ENCODE results near the gene RASSF5. TPM values are rescaled to one million over a fixed set of nuclear protein-coding genes. Genes with fewer than 3 reads are reported as not detected.

The RASSF5 gene
- total RNA-seq, 1 donor from 2014 or later: 5.3 TPM

GRCh38 chr1:206635080-206635977, 128.0 kb downstream of the RASSF5 start, which contains the start of gene DYRK3:
Gene DYRK3 (plus strand): TSS chr1:206635536. CDS start chr1:206635704, 168 bp downstream.
- peak; percentile 96 for DNase-seq (ENCODE audit: missing footprints)
- ATAC-seq: peak; percentile 99
- intact Hi-C loops (cut with DNase I): loop anchor here (2.0 to 10.0 kb wide), 5 partner anchors 17 to 349 kb away; no protein-coding TSS in a partner anchor

GRCh38 chr1:206635978-206636345, 128.6 kb downstream of the RASSF5 start:
- DNase-seq (ENCODE audit: missing footprints): no peak
- intact Hi-C loops (cut with DNase I): loop anchor here (2.0 to 10.0 kb wide), 5 partner anchors 17 to 349 kb away; no protein-coding TSS in a partner anchor
- ATAC-seq: no peak

GRCh38 chr1:206636671-206637070, 129.3 kb downstream of the RASSF5 start:
- no peak for ATAC-seq
- intact Hi-C loops (cut with DNase I): loop anchor here (10.0 kb wide), 1 partner anchor 348 kb away; no protein-coding TSS in a partner anchor

GRCh38 chr1:206637605-206638004, 130.3 kb downstream of the RASSF5 start:
- DNase-seq (ENCODE audit: missing footprints): no peak
- intact Hi-C loops (cut with DNase I): loop anchor here (10.0 kb wide), 1 partner anchor 347 kb away; no protein-coding TSS in a partner anchor
- ATAC-seq: no peak

More at GRCh38 chr1:206636671-206637070, 129.3 kb downstream of the RASSF5 start:
- DNase-seq (ENCODE audit: missing footprints): no peak

Small RNAs within 50 kb of the gene (microRNA-seq; reads per million reads assigned to microRNA genes)
- not detected for gene MIR6769B

Other genes with a start within 250 kb of the RASSF5 start
- 0.62 TPM for gene IKBKE, start 37.1 kb upstream of the RASSF5 start, total RNA-seq
- gene EIF2D, start 104.9 kb downstream of the RASSF5 start, total RNA-seq: 26.0 TPM
- gene DYRK3, start 128.0 kb downstream of the RASSF5 start, total RNA-seq: 21.9 TPM
- gene MAPKAPK2, start 177.4 kb downstream of the RASSF5 start, total RNA-seq: 214 TPM

All from Right ventricle myocardium inferior (tissue), 1 donor.